ENCODE measurements around the gene VIPR2. TPM values are rescaled to one million over a fixed set of nuclear protein-coding genes. Genes with fewer than 3 reads are reported as not detected.

VIPR2 gene
- total RNA-seq, 1 donor from 2014 or later: 0.04 TPM

GRCh38 chr7:159119026-159119741, 25.5 kb downstream of the VIPR2 start:
- ATAC-seq: no peak

- no peak for ATAC-seq
Measured at GRCh38 chr7:159118623-159119022, 26.0 kb downstream of the VIPR2 start.

GRCh38 chr7:159118197-159118595, 26.5 kb downstream of the VIPR2 start:
- no peak for ATAC-seq

- ATAC-seq: no peak
Measured at GRCh38 chr7:159117366-159118196, 27.1 kb downstream of the VIPR2 start.

GRCh38 chr7:159116581-159117339, 27.9 kb downstream of the VIPR2 start:
- ATAC-seq: no peak

- ATAC-seq: no peak
Measured at GRCh38 chr7:159115601-159116501, 28.8 kb downstream of the VIPR2 start.

- no peak for ATAC-seq
Measured at GRCh38 chr7:159114981-159115380, 29.7 kb downstream of the VIPR2 start.

GRCh38 chr7:159114096-159114495, 30.6 kb downstream of the VIPR2 start:
- no peak for ATAC-seq

- no peak for ATAC-seq
Measured at GRCh38 chr7:159113056-159113455, 31.6 kb downstream of the VIPR2 start.

GRCh38 chr7:159112136-159113011, 32.3 kb downstream of the VIPR2 start:
- ATAC-seq: peak; percentile 20

- no peak for ATAC-seq
Measured at GRCh38 chr7:159109653-159110035, 35.0 kb downstream of the VIPR2 start.

- no peak for ATAC-seq
Measured at GRCh38 chr7:159108941-159109652, 35.6 kb downstream of the VIPR2 start.

- ATAC-seq: no peak
Measured at GRCh38 chr7:159108491-159108890, 36.2 kb downstream of the VIPR2 start.

GRCh38 chr7:159107161-159107892, 37.3 kb downstream of the VIPR2 start:
- no peak for ATAC-seq

- ATAC-seq: peak; percentile 18
Measured at GRCh38 chr7:159105832-159106811, 38.5 kb downstream of the VIPR2 start.

GRCh38 chr7:159105066-159105780, 39.4 kb downstream of the VIPR2 start:
- ATAC-seq: peak; percentile 22

- peak; percentile 41 for ATAC-seq
Measured at GRCh38 chr7:159104188-159104920, 40.3 kb downstream of the VIPR2 start.

All from esophagus mucosa (tissue), 1 donor.